NCI-H345 treated with DMSO at 0.1 percent for 48 hours (cell line): ENCODE results near the gene ZFYVE28.
"Not testable (repeated sequence)": the region's sequence is repeated elsewhere in the genome, so short reads cannot be mapped to it uniquely, and the experiment has no call there.

ENCODE experiments used
- DNase-seq: peaks from one replicate; lab custom pipeline; 2025; ENCODE audit not compliant: unreplicated experiment; lab: John Stamatoyannopoulos, UW

The ZFYVE28 gene

DNA sequence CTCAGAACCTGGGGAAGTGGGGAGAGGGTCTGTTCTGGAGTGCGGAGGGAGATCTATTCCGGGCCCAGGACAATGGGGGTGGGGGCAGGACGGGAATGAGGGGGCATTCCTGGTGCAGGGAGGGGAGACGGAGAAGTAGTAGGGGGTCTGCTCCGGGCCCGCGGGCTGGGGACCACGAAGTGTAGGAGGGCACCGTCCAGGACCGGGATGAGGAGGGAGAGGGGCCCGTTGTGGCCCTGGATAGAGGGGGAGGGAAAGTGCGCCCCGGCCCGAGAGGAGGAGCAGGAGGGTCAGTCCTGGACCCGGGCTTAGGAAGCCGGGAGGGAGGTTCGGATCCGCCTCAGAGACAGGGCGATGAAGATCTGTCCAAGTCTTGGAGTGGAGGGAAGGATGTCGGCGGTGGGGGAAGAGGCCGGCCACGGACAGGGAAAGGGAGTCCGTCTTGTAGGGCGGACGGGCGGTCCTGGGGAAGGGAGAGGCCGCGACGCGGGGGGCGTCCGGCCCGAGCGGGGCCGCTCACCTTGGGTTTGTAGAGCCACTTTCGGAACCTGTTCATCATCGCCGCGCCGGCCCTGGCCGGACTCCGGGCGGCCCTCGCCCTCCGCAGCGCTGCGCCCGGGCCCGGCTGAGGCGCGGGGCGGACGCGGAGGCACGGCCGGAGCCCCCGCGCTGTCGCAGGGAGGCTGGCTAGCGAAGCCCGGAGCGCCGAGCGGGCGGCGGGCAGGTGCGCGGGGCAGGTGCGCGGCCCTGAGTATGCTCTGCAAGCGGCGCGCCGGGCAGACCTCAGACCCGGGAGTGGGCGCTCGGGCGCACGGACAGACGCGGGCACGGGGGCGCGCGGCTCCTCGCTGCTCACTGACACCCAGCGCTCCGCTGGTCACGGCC lies at the start of gene ZFYVE28:
Gene ZFYVE28 (minus strand): TSS at position 881 of the 885 bp plus-strand sequence. CDS start 322 bp downstream, at position 559.
- DNase-seq = no peak

DNA sequence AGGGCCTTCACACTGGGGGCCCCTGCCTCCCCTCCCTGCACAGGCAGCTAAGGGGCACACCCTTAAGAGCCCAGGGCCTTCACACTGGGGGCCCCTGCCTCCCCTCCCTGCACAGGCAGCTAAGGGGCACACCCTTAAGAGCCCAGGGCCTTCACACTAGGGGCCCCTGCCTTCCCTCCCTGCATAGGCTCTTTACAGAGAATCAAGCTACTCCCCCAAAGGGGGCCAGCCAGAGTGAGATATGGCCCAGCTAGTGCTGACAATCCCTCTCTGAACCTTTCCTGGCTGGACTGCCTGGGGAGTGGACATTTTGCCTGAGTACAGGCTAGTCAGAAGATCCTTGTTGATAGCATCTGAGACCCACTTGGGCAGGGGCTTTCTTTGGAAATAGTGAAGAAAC lies 47.1 kb upstream of the ZFYVE28 start:
- DNase-seq = not testable (repeated sequence)

DNA sequence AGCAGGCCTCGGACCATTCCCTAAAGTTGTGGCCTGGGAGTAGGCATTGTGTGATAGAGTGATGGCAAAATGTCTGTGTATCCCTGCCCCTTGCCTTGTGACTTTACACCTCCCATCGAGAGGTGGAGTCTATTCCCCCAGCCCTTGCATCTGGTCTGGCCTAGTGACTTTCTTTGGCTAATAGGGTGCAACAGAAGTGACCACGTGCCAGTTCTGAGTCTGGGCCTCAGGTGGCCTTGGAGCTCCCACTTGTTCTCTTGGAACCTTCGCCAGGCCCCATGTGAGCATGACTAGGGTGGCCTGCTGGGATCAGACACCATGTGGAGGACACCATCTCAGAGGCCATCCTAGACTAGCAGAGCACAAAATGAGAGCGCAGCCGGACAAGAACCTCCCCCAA lies 46.6 kb upstream of the ZFYVE28 start:
- DNase-seq = no peak

DNA sequence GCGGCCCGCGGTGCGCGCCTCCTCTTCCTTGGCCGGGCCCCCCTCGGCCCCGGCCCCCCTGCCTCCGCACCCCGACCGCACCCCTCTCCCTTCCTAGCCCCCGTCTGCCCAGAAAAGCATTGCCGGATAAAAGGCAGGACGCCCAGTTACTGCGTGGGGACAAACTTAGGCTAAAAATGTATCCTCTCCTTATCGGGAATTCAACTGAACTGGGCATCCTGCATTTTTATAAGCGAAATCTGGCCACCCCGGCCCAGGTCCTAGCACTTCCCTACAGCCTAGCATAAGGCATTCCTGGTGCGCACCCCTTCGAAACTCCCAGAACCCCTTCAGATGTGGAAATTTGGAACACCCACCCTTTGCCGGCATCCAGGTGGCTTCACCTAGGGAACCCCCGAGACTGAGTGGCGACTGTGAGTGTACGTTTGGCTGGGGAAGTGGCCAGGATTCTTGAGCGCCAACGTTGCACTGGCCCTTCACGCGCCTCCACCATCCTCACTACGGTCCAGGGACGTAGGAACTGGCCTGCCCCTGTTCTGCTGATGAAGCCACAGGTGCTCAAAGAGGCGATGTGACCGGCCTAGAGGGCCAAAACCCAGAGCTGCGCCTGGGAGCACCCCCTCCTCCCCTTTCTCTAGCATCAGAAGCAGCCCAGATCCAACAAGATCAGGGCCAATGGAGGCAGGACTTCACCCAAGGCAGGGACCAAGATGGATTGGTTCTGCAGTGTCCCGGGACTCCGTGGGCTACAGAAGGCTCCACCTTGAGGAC lies 44.7 kb upstream of the ZFYVE28 start:
- DNase-seq = no peak

DNA sequence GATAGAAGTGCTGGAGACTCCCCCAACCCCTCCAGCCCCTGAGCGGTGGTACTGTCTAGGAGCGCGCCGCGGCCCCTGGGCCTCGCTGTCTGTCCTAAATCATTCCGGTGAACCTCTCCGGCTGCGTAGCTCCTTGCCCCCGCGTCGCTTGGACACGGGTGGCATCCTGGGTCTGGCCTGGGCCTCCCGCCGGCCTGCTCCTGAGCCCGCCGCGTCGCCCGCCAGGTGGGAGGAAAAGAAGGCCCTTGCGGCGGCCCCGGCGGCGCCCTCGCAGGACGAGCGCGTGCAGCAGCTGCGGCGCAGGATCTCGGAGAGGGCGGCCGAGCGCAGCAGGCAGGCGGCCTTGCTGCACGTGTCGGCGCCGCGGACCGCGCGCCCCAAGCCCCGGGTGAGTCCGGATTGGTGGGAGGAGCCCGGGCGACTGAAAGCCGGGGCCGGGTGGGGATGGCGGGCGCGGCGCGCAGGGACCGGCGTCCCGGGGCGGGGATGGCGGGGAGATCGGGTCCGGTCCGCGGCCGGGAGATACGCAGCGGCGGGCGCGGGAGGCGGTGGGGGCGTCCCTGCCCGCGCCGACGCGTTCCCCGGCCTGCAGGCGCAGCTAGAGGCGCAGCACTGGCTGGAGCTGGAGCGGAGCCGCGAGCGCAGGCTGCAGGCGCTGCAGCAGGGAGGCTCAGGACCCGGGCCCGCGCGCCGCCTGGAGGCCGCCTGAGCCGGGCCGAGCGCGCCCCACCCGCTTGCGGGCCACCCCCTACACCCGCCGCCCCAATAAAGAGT lies 44.0 kb upstream of the ZFYVE28 start:
- DNase-seq = peak; percentile 26

DNA sequence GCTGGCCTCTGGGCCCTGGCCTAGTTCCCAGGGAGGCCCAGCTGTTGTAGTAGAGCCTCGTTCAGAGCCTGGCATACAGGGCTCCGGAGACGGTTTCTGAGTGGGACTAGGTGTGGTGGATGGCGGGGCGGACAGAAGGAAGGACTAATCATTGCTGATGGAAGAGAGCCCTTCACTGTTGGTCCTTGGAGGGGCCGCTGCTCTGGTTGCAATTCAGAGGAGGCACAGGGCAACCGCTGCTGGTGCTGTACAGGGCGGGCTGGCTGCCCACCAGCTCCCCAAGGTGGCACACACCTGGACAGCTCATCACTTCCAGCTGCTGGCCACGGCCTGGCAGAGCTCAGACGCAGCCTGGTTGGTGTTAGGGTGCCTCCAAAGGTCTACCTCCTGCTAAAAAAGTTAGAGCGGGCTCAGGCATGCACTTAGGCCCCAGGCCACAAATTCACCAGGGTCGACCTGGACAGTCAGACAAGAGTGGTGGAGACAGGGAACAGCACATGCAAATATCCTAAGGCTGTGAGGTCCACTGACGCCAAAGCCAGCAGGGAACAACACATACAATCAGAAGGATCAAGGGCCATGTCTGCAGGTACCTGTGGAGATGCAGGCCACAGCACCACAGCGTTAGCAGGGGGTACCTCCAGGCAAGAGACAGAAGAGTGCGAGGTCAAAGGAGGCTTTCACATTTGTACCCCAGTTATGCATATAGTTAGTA lies 43.0 kb upstream of the ZFYVE28 start:
- no peak for DNase-seq

DNA sequence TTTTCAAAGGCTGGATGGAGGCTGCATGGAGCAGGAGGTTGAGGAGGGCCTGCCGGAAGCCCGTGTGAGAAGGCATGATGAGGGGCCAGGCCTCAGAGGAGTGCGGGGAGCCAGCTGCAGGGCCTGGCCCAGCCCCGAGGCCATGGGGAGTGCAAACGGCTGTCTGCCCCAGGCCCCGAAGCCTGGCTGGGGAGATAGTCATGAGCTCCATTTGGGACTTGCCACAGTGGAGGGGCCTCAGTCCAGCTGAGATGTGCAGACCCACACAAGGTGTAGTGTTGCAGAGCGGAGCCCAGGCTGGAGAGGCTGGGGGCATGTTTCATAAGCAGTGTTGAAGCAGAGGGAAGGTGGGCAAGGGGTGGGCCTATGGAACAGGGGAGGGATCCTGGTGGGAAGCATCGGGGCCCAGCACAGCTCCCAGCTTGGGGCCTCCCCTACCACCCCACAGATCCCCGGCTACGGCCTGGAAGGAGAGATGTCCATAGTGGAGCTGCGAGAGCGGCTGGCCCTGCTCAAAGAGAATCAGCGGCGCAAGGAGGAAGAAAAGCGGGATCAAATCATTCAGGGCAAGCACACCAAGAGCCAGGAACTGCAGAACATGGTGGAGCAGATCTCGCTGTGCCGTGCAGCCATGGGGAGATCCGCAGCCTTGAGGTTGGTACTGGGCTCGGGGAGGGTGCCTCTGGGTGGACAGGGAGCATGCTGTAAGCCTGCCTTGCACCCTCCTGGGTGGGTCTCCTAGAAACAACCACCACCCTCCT lies 41.3 kb upstream of the ZFYVE28 start:
- no peak for DNase-seq

DNA sequence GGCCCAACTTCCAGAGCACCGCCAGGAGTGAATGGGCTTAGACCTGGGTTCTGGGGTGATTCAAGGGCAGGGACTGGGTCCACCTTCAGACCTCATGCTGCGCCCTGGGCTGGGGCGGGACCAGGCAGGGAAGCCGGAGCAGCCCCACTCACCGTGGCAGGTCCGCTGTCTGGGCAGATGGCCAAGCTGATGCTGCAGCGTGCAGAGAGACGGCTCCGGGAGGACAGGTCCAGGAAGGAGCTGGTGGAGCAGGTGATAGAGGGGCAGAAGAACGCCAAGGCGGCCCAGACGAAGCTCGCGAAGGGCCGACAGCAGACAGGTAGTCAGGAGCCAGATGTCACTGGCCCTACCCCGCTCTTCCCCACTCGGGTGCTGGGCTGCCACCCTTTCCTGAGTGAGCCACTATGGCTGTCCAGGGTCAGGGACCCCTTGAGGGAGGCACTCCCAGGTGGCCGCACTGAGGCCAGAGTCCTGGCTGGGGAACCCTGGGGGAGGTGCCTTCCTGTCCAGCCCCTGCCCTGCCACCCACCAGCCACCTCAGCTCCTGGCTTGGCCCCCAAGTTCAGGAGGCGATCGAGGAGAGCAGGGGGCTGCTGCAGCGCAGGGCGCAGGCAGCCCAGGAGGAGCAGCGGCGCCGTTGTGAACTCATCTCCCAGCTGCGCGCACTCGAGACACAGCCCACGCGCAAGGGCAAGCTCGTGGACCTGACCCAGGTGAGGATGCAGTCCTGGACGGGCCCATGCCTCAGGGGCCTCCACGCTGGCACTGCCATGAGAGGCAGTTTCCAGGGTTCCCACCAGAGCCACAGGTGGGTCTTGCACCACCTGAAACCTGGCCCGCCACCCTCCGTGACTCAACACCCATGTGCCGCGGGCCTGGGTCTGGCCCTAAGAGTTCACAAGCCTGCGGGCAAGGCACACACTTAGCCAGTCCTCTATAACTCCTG lies 40.4 kb upstream of the ZFYVE28 start:
- no peak for DNase-seq

DNA sequence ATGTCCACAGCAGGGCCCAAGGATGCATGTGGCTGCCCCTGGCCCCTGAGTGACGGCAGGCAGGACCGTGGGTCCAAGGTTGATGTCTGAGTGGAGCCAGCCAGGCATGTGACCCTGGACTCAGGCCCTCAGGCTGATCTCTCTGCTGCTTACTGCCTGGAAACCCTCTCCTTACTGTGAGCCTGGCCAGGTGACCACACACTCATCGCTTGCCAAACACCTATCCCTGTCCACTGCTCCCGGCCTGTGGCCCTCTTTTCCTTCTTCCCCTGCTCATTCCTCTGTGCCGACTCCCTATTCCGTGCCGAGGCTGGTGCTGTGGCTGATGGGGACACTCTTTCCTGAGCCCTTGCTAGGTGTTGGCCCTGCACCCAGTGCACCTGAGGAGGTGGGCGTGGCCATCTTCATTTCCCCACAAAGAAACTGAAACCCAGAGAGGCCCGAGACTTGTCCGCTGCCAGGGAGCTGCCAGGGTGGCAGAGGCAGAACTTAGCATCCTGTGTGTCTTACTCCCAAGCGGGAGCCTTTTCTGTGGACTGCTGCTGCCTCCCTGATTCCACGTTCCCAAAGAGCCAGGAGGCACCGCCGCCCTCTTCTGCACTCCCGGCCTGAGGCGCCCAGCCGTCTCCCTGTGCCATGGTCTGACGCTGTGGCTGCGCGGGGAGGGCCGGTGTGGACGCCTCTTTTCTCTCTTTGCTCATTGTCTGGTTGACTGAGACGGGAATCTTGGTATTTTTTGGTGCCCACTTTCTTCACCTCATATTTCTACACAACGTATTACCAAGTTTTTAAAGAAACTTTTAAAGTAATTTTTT lies 39.2 kb upstream of the ZFYVE28 start:
- DNase-seq = no peak

DNA sequence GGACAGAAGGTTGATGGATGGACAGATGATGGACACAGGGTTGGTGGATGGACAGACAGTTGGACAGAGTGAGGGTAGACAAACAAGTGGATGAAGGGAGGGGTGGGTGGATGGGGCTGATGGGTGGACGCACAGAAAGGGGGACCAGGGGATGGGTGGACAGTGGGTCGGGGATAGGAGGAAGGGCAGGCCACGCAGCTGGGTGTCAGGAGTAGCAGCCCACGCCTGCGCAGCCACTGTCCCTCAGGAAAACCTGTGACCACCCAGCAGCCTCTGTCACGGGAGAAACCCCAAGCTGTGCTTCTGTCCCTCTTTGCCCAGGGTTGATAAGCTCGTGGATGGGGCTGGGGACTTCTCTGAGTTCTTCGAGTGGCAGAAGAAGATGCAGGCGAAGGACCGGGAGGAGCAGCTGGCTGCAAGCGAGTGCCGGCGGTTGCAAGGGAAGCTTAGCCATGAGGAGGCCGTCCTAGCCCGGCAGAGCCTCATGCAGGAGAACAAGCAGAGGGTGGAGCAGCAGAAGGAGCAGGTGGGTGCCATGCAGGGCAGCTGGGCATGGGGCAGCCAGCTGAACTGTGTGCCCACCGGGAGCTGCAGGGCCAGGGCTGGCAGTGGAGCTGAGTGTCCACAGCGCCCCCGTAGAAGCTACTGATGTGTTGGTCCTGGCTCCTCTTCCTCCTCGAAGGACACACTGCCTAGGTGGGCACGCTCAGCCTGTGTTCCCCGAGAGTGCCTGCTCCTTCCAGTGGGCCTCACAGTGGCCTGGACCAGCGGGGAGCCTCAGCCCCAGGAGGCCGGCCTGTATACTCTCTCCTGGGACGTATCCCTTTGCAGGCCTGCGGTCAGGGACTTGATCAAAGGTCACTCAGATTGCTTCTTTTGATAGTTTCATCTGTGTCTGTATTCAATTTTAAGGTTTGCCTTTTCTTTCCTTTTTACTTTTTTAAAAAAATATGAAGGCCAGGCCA lies 33.7 kb upstream of the ZFYVE28 start:
- no peak for DNase-seq

DNA sequence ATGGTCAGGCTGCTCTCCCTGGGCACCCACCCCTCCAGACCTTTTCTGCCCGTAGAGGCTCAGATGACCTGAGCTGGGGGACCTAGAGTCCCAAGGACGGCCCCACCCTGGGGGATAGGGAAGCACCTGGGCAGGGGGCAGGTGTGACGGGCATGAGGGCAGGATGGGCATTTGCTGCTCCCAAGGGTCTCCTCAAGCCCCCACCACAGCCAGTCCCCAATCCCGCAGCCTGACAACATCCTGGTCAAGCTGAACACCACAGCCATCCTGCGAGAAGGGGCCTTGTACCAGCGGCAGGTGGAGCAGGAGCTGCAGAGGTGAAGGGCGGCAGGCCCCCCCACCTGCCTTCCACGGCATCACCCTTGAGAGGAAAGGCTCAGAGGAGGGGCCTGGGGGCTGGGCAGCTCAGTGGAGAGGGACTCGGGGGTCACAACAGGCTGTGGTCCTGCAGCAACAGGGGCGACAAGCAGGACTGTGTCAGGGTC lies 32.6 kb upstream of the ZFYVE28 start:
- no peak for DNase-seq

DNA sequence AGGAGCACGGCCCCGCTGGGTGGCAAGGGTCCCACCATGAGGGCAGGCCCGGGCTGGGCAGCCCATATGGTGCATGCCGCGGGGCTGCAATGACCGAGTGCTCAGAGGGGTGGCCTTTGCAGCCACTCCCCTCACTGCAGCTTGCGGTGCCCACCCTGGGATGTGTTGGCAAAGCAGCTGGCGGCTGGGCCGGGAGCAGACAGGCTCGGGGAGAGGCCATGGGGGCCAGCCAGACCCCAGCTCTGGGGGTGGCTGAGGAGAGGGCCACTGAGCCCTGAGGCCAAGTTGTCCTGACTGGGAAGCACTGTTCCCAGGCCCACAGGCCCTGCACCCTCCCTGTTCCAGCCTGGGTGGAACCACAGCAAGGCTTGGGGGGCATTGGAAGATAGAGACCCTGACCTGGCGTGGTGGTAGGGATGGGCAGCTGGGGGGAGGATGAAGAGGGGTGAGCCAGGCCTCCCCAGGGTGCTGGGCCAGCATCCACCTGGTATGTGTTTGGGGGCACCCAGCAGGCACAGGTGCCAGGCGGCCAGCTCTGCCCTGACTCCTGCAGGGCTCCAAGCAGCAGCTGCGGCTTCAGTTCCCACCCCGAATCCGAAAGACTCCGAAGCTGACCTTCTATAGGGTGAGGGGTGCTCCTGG lies 32.1 kb upstream of the ZFYVE28 start:
- DNase-seq = no peak

DNA sequence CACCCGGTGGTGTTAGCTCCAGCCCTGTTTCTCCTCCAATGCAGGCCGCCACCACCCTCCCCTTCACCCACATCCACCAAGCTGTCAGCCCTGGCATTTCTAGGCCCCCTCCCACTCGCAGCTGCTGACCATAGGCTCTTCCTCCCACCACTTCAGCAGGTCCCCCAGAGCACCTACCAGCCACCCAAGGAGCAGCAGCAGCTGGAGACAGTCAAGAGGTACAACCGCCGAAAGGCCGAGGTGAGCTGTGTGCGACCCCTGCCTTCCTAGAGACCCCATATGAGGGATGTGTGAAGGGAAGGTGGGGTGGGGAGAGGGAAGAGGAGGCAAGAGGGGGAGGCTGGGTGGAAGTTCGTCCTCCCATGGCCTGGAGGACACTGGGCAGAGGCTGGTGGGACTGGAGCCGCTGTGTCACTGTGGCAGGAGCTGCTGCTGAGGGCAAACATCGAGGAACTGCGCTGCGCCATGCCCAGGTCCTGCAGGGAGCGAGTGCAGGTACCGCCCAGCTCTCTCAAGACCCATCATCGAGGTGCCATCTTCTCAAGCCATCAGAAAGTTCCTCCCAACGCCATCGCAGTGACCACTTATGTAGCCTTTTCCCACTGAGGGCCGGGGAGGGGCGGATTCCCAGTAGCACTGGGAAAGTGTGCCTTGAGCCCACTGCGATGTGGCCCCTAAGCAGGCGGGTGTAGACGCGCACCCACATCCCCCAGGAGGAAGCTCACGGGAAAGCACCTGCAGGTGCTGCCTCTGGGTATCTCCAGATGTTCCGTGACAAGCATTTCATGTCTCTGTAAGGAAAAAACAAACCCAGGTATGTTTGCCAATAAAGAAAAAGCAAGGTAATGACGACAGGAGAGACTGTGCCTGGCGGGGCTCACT lies 31.3 kb upstream of the ZFYVE28 start:
- DNase-seq = no peak

DNA sequence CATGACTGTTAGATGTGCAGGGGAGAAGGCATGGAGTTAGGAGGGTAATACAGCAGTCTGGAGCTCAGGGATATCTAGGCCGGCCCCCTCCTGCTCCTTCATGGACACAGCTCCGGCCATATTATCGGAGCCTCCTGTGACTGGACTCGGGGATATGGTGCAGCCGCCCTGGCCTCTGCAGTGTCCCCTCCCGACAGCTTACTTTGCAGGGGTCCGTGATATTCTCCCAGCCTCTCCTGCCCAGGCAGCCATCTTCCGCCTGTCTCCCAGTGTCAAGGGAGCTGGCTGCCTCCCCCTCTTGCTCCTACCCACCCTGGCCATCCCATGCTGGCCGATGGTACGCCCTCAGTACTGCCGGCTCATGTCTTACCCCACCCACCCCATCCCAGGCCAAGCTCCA lies 30.6 kb upstream of the ZFYVE28 start:
- DNase-seq = no peak

DNA sequence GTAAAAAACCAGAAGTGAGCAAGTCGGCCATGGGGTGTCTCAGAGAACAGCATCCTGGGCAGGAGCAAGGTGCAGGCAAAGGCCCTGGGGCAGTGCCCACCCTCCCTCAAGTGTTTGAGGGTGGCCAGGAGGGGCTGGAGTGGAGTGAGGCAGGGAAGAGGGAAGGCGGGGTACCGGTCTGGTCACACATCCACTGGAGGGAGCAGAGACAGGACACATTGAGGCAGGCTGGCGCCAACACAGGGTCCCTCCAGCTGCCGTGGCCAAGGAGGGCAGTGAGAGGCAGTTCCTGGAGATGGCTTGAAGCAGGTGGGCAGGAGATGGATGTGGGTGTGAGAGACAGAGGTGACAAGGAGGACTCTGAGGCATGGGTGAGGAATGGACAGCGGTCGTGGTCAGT lies 30.1 kb upstream of the ZFYVE28 start:
- no peak for DNase-seq
